Mesenchymal stem cell (in vitro differentiated cells and primary cell): Measurements from ENCODE around the gene SMURF2.

Experiments used
- DNase-seq: peaks from one replicate; pipeline ENCODE4 v3.0.0-alpha.2; 2013
- H2AFZ ChIP-seq: one replicate; pipeline ENCODE4 v1.6.1; 2013; ENCODE audit warnings: low read depth, mild to moderate bottlenecking, control low read depth, inconsistent platforms, low read length, moderate library complexity
- H2AK5ac ChIP-seq: 2 replicates; pipeline ENCODE4 v1.6.1; 2013; ENCODE audit warnings: low read length, moderate library complexity, mild to moderate bottlenecking, inconsistent platforms; ENCODE audit not compliant: severe bottlenecking
- H2BK120ac ChIP-seq: one replicate; pipeline ENCODE4 v1.6.1; 2013; ENCODE audit warnings: low read depth, mild to moderate bottlenecking, inconsistent platforms, low read length, moderate library complexity
- H2BK12ac ChIP-seq, 2 experiments: one replicate each; pipeline ENCODE4 v1.6.1; 2013; ENCODE audit warnings: inconsistent platforms in 2 of 2, low read length in 2 of 2, mild to moderate bottlenecking in 2 of 2, moderate library complexity in 2 of 2, control low read depth in 1 of 2
- H2BK15ac ChIP-seq: one replicate; pipeline ENCODE4 v1.6.1; 2013; ENCODE audit warnings: mild to moderate bottlenecking, low read depth, inconsistent platforms; ENCODE audit not compliant: poor library complexity, severe bottlenecking
- H2BK5ac ChIP-seq: 2 replicates; pipeline ENCODE4 v1.6.1; 2013; ENCODE audit warnings: low read depth, mild to moderate bottlenecking, low read length, control low read depth, inconsistent platforms; ENCODE audit not compliant: poor library complexity, severe bottlenecking
- H3K14ac ChIP-seq, 2 experiments: one replicate each; pipeline ENCODE4 v1.6.1; 2013; ENCODE audit warnings: inconsistent platforms in 2 of 2, low read length in 2 of 2, control low read depth in 1 of 2, mild to moderate bottlenecking in 1 of 2, moderate library complexity in 1 of 2
- H3K18ac ChIP-seq, 2 experiments: one replicate each; pipeline ENCODE4 v1.6.1; 2013; ENCODE audit warnings: inconsistent platforms in 2 of 2, low read length in 2 of 2, control low read depth in 1 of 2, low read depth in 1 of 2, mild to moderate bottlenecking in 1 of 2
- H3K23ac ChIP-seq, 2 experiments: one replicate each; pipeline ENCODE4 v1.6.1; 2013; ENCODE audit warnings: inconsistent platforms in 2 of 2, low read length in 2 of 2, mild to moderate bottlenecking in 2 of 2, moderate library complexity in 2 of 2, control low read depth in 1 of 2
- H3K27ac ChIP-seq: 2 replicates; pipeline ENCODE4 v1.5.1; 2013; ENCODE audit warnings: mild to moderate bottlenecking, moderate library complexity, low read length, control low read depth, inconsistent platforms; ENCODE audit not compliant: poor library complexity, severe bottlenecking
- H3K27me3 ChIP-seq, 2 experiments: 2 replicates each; pipeline versions ENCODE4 v1.6.1 to v1.7.0; 2013; ENCODE audit warnings: low read length in 2 of 2, mild to moderate bottlenecking in 2 of 2, moderate library complexity in 2 of 2, control low read depth in 1 of 2, inconsistent platforms in 1 of 2; ENCODE audit not compliant: control insufficient read depth in 1 of 2, insufficient read depth in 1 of 2
- H3K36me3 ChIP-seq, 2 experiments: 2 replicates each; pipeline versions ENCODE4 v1.6.1 to v1.7.0; 2013; ENCODE audit warnings: low read length in 2 of 2, control low read depth in 1 of 2, inconsistent platforms in 1 of 2, low read depth in 1 of 2, mild to moderate bottlenecking in 1 of 2; ENCODE audit not compliant: insufficient read depth in 2 of 2, control insufficient read depth in 1 of 2
- H3K4ac ChIP-seq, 2 experiments: one replicate each; pipeline ENCODE4 v1.6.1; 2013; ENCODE audit warnings: inconsistent platforms in 2 of 2, low read length in 2 of 2, mild to moderate bottlenecking in 2 of 2, moderate library complexity in 2 of 2, control low read depth in 1 of 2, low read depth in 1 of 2
- H3K4me1 ChIP-seq: 2 replicates; pipeline ENCODE4 v1.6.1; 2013; ENCODE audit warnings: low read depth, low read length, control low read depth; ENCODE audit not compliant: control insufficient read depth, insufficient read depth
- H3K4me2 ChIP-seq: 2 replicates; pipeline ENCODE4 v1.6.1; 2013; ENCODE audit warnings: low read length, mild to moderate bottlenecking, inconsistent platforms; ENCODE audit not compliant: poor library complexity, severe bottlenecking
- H3K4me3 ChIP-seq, 2 experiments: 2 replicates each; pipeline versions ENCODE4 v1.5.1 to v1.7.0; 2013; ENCODE audit warnings: low read length in 2 of 2, mild to moderate bottlenecking in 2 of 2, control low read depth in 1 of 2, low read depth in 1 of 2; ENCODE audit not compliant: insufficient read depth in 1 of 2
- H3K79me1 ChIP-seq: replicated peaks from 2 replicates; pipeline ENCODE4 v1.6.1; 2013; ENCODE audit warnings: mild to moderate bottlenecking, control low read depth, low read length, inconsistent platforms; ENCODE audit not compliant: poor library complexity, severe bottlenecking
- H3K9ac ChIP-seq: 2 replicates; pipeline ENCODE4 v1.7.0; 2013; ENCODE audit warnings: mild to moderate bottlenecking, low read length, moderate library complexity
- H3K9me3 ChIP-seq: 2 replicates; pipeline ENCODE4 v1.7.0; 2013; ENCODE audit warnings: mild to moderate bottlenecking, low read length; ENCODE audit not compliant: control insufficient read depth
- H4K8ac ChIP-seq: one replicate; pipeline ENCODE4 v1.6.1; 2013; ENCODE audit warnings: inconsistent platforms, mild to moderate bottlenecking, low read length, moderate library complexity
- H4K91ac ChIP-seq: one replicate; pipeline ENCODE4 v1.6.1; 2013; ENCODE audit warnings: mild to moderate bottlenecking, low read length, inconsistent platforms
- WGBS: methylation state at CpG from one replicate; pipeline ENCODE4 v1.1.7; 2013; ENCODE audit warnings: mixed read lengths; 5-methylcytosine and 5-hydroxymethylcytosine counted together

Gene SMURF2

GRCh38 chr17:64540118-64540776 lies 121.9 kb downstream of the SMURF2 start:
- peak overlapping the region in 1 of 2 experiments; percentile 15 for H2BK12ac ChIP-seq
- H2BK5ac ChIP-seq, result no peak overlapping the region
- no peak overlapping the region for H3K4me3 ChIP-seq
- peak overlapping the region in 1 of 2 experiments; percentile 85 for H3K23ac ChIP-seq
- peaks cover 8% of the 10 kb centered on the region for H3K79me1 ChIP-seq
- no peak overlapping the region for H2AFZ ChIP-seq
- H3K4ac ChIP-seq, result no peak overlapping the region
- H3K4me2 ChIP-seq, result no peak overlapping the region
- H4K91ac ChIP-seq, result no peak overlapping the region
- H2BK15ac ChIP-seq, result no peak overlapping the region
- no peak overlapping the region for H3K9ac ChIP-seq
- no peak overlapping the region for H3K18ac ChIP-seq
- no peaks in the 10 kb centered on the region for H3K9me3 ChIP-seq
- H3K27ac ChIP-seq, result peak overlapping the region; percentile 28
- peaks cover 6% of the 10 kb centered on the region for H3K4me1 ChIP-seq
- WGBS, result 94% methylated on average over 3 of the region's 5 CpGs
- H4K8ac ChIP-seq, result no peak overlapping the region
- H3K14ac ChIP-seq, result no peak overlapping the region
- H2BK120ac ChIP-seq, result no peak overlapping the region
- peaks cover 32 to 95% of the 10 kb centered on the region in 2 experiments for H3K36me3 ChIP-seq
- H2AK5ac ChIP-seq, result no peak overlapping the region
- no peak for DNase-seq
- no peaks in the 10 kb centered on the region for H3K27me3 ChIP-seq

GRCh38 chr17:64538508-64539130 lies 123.5 kb downstream of the SMURF2 start:
- H2AK5ac ChIP-seq, result no peak overlapping the region
- no peak overlapping the region for H2AFZ ChIP-seq

GRCh38 chr17:64537488-64537887 lies 124.6 kb downstream of the SMURF2 start:
- H3K14ac ChIP-seq, result no peak overlapping the region
- H2BK15ac ChIP-seq, result no peak overlapping the region
- no peak overlapping the region for H3K23ac ChIP-seq
- no peak overlapping the region for H4K91ac ChIP-seq
- H3K79me1 ChIP-seq, result peaks cover 10% of the 10 kb centered on the region
- no peak overlapping the region for H3K9ac ChIP-seq
- DNase-seq, result no peak
- no peak overlapping the region for H3K4me3 ChIP-seq
- H2BK12ac ChIP-seq, result no peak overlapping the region
- H2AK5ac ChIP-seq, result no peak overlapping the region
- 97% methylated on average over 4 of the region's 5 CpGs for WGBS
- peaks cover 41 to 96% of the 10 kb centered on the region in 2 experiments for H3K36me3 ChIP-seq
- H4K8ac ChIP-seq, result no peak overlapping the region
- H3K4me2 ChIP-seq, result no peak overlapping the region
- no peaks in the 10 kb centered on the region for H3K9me3 ChIP-seq
- H3K4ac ChIP-seq, result no peak overlapping the region
- H3K27ac ChIP-seq, result no peak overlapping the region
- no peaks in the 10 kb centered on the region for H3K27me3 ChIP-seq
- no peak overlapping the region for H2BK120ac ChIP-seq
- peaks cover 12% of the 10 kb centered on the region for H3K4me1 ChIP-seq
- H2BK5ac ChIP-seq, result no peak overlapping the region
- no peak overlapping the region for H2AFZ ChIP-seq
- no peak overlapping the region for H3K18ac ChIP-seq

More at GRCh38 chr17:64538508-64539130, 123.5 kb downstream of the SMURF2 start:
- H3K4me2 ChIP-seq, result no peak overlapping the region
- H2BK120ac ChIP-seq, result no peak overlapping the region
- H3K4me3 ChIP-seq, result no peak overlapping the region
- peaks cover 8% of the 10 kb centered on the region for H3K79me1 ChIP-seq
- peak overlapping the region; percentile 28 for H3K27ac ChIP-seq
- peak overlapping the region; percentile 6 for H3K9ac ChIP-seq
- no peaks in the 10 kb centered on the region for H3K27me3 ChIP-seq
- H2BK12ac ChIP-seq, result no peak overlapping the region
- H4K8ac ChIP-seq, result no peak overlapping the region
- H3K14ac ChIP-seq, result no peak overlapping the region
- peak overlapping the region in 1 of 2 experiments; percentile 29 for H3K18ac ChIP-seq
- no peak overlapping the region for H3K4ac ChIP-seq
- 93% methylated on average over 7 of the region's 7 CpGs for WGBS
- peaks cover 36 to 95% of the 10 kb centered on the region in 2 experiments for H3K36me3 ChIP-seq
- H2BK5ac ChIP-seq, result no peak overlapping the region
- no peaks in the 10 kb centered on the region for H3K9me3 ChIP-seq
- H3K4me1 ChIP-seq, result peaks cover 10% of the 10 kb centered on the region
- no peak overlapping the region for H4K91ac ChIP-seq
- no peak for DNase-seq
- H2BK15ac ChIP-seq, result no peak overlapping the region
- H3K23ac ChIP-seq, result no peak overlapping the region

GRCh38 chr17:64536913-64537312 lies 125.2 kb downstream of the SMURF2 start:
- 100% methylated on average over 1 of the region's 2 CpGs for WGBS
- DNase-seq, result no peak
- Histone ChIP-seq H3K4me3 (no peak overlapping the region), H2BK120ac (no peak overlapping the region), H3K9me3 (no peaks in the 10 kb centered on the region), H2BK12ac (no peak overlapping the region), H4K91ac (no peak overlapping the region), H3K4me1 (peaks cover 11% of the 10 kb centered on the region), H3K79me1 (peaks cover 9% of the 10 kb centered on the region), H3K23ac (peak overlapping the region in 1 of 2 experiments; percentile 30), H3K27me3 (no peaks in the 10 kb centered on the region), H3K4ac (no peak overlapping the region), H3K18ac (no peak overlapping the region), H3K4me2 (no peak overlapping the region), H3K36me3 (peaks cover 44 to 96% of the 10 kb centered on the region in 2 experiments), H2BK5ac (no peak overlapping the region), H4K8ac (no peak overlapping the region), H3K27ac (peak overlapping the region; percentile 21), H3K14ac (no peak overlapping the region), H2AK5ac (no peak overlapping the region), H2AFZ (no peak overlapping the region), H2BK15ac (no peak overlapping the region), H3K9ac (no peak overlapping the region)
